LNCAP (cell line): ENCODE results near the gene OSBPL10.

ENCODE experiments used
- CTCF ChIP-seq: fragments of 450-650 bp; IDR thresholded peaks from 2 replicates; pipeline ENCODE4 v1.5.1; 2017; ENCODE audit warnings: mild to moderate bottlenecking

Gene OSBPL10

GRCh38 chr3:31848911-31849310 lies 132.2 kb downstream of the OSBPL10 start:
- TF ChIP-seq CTCF = no peak

- no peak for TF ChIP-seq CTCF
These were observed 132.8 kb downstream of the OSBPL10 start for GRCh38 chr3:31848163-31848818.

- TF ChIP-seq CTCF = no peak
These were observed 133.3 kb downstream of the OSBPL10 start for GRCh38 chr3:31847760-31848159.

- TF ChIP-seq CTCF = no peak
These were observed 139.5 kb downstream of the OSBPL10 start for GRCh38 chr3:31841515-31841914.

- TF ChIP-seq CTCF = no peak
These were observed 140.8 kb downstream of the OSBPL10 start for GRCh38 chr3:31840252-31840651.

GRCh38 chr3:31839144-31839917 lies 141.7 kb downstream of the OSBPL10 start:
- no peak for TF ChIP-seq CTCF

- TF ChIP-seq CTCF = no peak
These were observed 144.7 kb downstream of the OSBPL10 start for GRCh38 chr3:31836131-31837075.
